Keratinocyte (primary cell): Measurements from ENCODE around the gene RAD9B.

Source experiments
- EZH2 ChIP-seq: IDR thresholded peaks from one replicate; pipeline ENCODE4 v1.6.1; 2012; ENCODE audit warnings: inconsistent platforms, mild to moderate bottlenecking, low read length, moderate library complexity
- TF ChIP-seq, protein P1 (sequence below), 3 experiments: IDR thresholded peaks in 1 of 3; conservative IDR thresholded peaks in 1 of 3; optimal IDR thresholded peaks in 1 of 3; 2 replicates in 2 of 3; 3 replicates in 1 of 3; pipeline versions ENCODE3 to v1.5.1; 2011; ENCODE audit warnings: low read length in 3 of 3, mild to moderate bottlenecking in 3 of 3, moderate library complexity in 2 of 3, control low read depth in 1 of 3, inconsistent platforms in 1 of 3; ENCODE audit not compliant: insufficient read depth in 2 of 3; ENCODE audit errors: extremely low read depth in 1 of 3

DNA sequence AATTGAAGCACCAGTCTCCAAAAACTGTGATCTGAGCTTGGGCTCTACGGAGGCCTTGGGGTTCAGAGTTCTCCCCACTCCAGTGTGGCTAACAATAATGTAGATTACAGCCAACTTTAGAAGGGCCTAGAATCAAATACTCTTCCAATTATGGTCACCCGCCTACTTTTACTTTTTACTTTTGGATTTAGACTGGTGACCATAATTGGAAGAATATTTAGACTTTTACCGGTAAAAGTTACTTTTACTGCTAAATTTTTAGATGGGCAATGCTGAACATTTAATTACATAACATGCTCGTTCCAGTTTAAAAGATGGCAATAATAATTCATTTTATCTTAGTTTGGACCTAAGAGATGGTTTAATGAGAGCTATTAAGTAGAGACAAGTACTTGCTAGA lies 41.8 kb downstream of the RAD9B start:
- TF ChIP-seq, protein P1, sequence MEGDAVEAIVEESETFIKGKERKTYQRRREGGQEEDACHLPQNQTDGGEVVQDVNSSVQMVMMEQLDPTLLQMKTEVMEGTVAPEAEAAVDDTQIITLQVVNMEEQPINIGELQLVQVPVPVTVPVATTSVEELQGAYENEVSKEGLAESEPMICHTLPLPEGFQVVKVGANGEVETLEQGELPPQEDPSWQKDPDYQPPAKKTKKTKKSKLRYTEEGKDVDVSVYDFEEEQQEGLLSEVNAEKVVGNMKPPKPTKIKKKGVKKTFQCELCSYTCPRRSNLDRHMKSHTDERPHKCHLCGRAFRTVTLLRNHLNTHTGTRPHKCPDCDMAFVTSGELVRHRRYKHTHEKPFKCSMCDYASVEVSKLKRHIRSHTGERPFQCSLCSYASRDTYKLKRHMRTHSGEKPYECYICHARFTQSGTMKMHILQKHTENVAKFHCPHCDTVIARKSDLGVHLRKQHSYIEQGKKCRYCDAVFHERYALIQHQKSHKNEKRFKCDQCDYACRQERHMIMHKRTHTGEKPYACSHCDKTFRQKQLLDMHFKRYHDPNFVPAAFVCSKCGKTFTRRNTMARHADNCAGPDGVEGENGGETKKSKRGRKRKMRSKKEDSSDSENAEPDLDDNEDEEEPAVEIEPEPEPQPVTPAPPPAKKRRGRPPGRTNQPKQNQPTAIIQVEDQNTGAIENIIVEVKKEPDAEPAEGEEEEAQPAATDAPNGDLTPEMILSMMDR (optimal IDR thresholded peaks at IDR 0.05 in 1 of 3, IDR thresholded peaks at IDR 0.05 in 1 of 3, conservative IDR thresholded peaks at IDR 0.05 in 1 of 3; ENCODE audit: extremely low read depth in 1 of 3, insufficient read depth in 2 of 3, low read length in 3 of 3): no peak
- TF ChIP-seq EZH2: no peak
